HL-60 (cell line): ENCODE measurements around the gene PPIAL4G.
"Not testable (repeated sequence)": the region's sequence is repeated elsewhere in the genome, so short reads cannot be mapped to it uniquely, and the experiment has no call there.

ENCODE experiments used
- DNase-seq, 2 experiments: peaks; one replicate each; pipeline ENCODE4 v3.0.0-alpha.2; 2010 to 2020; ENCODE audit warnings: low read depth in 1 of 2, low spot score in 1 of 2
- H3K27ac ChIP-seq: fragments of 250-450 bp; sonication (Bioruptor Pico); replicated peaks from 2 replicates; pipeline ENCODE4 v1.5.1; 2020; ENCODE audit warnings: mild to moderate bottlenecking, moderate library complexity
- H3K27me3 ChIP-seq: fragments of 250-450 bp; sonication (Bioruptor Pico); 2 replicates; pipeline ENCODE4 v1.5.1; 2021; ENCODE audit warnings: mild to moderate bottlenecking, moderate library complexity; ENCODE audit not compliant: insufficient read depth, poor library complexity, severe bottlenecking
- H3K4me3 ChIP-seq: replicated peaks from 2 replicates; pipeline ENCODE4 v1.5.1; 2011; ENCODE audit warnings: mild to moderate bottlenecking, control low read depth, low read length; ENCODE audit not compliant: insufficient read depth
- GABPA ChIP-seq: IDR thresholded peaks from 2 replicates; pipeline ENCODE4 v1.6.1; 2012; ENCODE audit warnings: low read depth
- POLR2AphosphoS5 ChIP-seq: IDR thresholded peaks from 2 replicates; pipeline ENCODE4 v1.6.1; 2012; ENCODE audit warnings: low read depth
- SPI1 ChIP-seq: IDR thresholded peaks from 2 replicates; pipeline ENCODE4 v1.6.1; 2012; ENCODE audit warnings: low read depth, mild to moderate bottlenecking, borderline replicate concordance
- TF ChIP-seq, protein P1 (sequence below): IDR thresholded peaks from 2 replicates; pipeline ENCODE4 v1.6.1; 2012; ENCODE audit warnings: low read depth; ENCODE audit not compliant: insufficient replicate concordance
- TF ChIP-seq, protein P2 (sequence below): IDR thresholded peaks from one replicate; pipeline ENCODE4 v1.5.1; 2011; ENCODE audit warnings: low read length, control low read depth, inconsistent platforms; ENCODE audit not compliant: insufficient read depth

The PPIAL4G gene

DNA sequence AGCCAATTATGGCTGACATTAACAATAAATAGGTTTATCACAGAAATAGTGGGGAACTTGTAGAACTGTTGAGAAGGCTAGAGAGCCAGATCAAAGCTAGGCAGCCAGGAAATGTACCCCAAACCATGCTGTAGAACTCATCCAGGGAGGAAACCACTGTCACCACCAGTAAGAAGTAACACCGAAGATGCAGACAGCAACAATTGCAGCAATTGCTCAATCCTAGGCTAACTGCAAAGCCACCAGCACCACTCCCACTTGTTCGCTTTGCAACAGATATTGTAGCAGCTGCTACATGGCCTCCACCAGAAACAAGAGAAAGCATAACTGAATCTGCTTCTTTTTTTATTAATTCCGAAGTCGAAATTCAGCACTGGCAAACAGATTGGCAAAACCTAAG lies 2.0 kb downstream of the PPIAL4G start:
- H3K4me3 ChIP-seq, H3K27me3 ChIP-seq, H3K27ac ChIP-seq: not testable (repeated sequence)

DNA sequence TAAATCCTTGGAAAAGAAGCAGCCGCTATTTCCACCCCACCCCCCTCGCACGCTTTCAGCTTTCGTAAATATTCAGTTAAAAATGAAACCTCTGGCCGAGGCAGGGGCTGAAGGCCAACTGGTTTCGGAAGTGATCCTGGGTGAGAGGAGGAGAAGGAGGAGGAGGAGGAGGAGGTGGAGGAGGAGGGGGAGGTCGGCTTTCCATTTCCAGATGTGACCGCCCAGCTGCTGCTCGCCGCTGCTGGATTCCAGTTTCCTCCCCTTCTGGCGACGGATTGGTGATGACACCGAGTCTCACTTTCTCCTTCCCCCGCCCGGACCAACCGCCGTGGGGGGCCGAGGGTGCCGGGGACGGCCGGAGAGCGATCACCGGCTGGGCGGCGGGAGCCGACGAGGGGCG lies 23.4 kb downstream of the PPIAL4G start:
- peak overlapping the region; percentile 90 for H3K27ac ChIP-seq

More for the DNA sequence above, 2.0 kb downstream of the PPIAL4G start:
- 0 out of 2 replicates have a peak, but pooled peaks have one; percentile 16 for TF ChIP-seq POLR2AphosphoS5
- DNase-seq = peak in 1 of 2 experiments; percentile 93

DNA sequence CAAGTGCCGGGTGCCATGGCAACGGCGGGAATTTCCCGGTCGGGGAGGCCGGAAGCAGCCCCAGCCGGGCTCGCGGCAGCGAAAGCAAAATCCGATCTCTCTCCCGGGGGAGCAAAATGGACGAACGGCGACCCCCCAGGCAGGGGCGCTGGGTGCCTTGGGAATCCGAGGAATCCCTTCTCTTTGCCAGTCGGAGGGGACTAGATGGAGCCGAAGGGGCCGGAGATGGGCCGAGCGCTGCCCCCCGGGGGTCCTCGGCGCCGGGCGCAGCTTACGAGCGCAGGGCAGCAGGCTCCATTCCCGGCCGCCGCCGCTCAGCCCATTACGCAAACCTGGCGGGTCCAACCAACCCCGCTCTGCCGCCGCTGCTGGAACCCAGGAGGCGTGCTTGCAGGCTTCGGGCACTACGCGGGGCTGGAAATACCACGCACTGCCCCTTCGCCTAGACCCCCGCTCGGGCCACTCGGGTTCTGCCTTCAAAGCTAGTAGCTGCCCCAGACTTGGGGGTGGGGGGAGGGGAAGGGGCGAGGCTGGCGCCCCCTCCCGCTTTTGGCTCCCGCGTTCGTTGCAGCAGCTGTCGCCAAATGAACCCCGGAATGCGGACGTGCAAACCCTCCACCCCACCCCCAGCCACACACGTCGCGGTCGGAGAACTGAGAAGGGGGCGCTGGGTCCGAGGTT lies 24.1 kb downstream of the PPIAL4G start:
- H3K27ac ChIP-seq = peak overlapping the region; percentile 90
- H3K4me3 ChIP-seq = peak overlapping the region; percentile 51
- not testable (repeated sequence) for H3K27me3 ChIP-seq
- peak; percentile 36 to 47 for DNase-seq

More for the DNA sequence above, 23.4 kb downstream of the PPIAL4G start:
- not testable (repeated sequence) for H3K27me3 ChIP-seq, DNase-seq
- H3K4me3 ChIP-seq = peak overlapping the region; percentile 51

DNA sequence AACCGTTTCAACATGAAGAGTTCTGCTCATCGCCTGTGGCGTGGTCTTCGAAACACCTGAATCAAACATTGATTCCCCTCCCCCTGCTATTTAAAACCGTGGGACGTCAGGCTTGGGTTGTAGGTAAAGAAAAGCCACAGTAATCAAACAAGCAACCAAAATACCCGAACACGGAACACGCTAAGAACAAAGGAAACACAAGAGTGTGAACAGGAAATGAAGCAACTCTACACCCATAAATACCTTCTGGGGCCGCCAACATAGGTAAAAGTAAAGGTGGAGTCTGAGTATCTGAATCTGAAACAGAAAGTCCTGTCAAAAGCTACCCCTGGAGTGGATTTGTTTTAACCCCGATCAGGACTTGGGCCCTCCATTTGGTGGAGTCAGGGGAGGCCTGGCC lies 24.7 kb downstream of the PPIAL4G start:
- DNase-seq, H3K27me3 ChIP-seq: not testable (repeated sequence)
- Histone ChIP-seq H3K27ac (peak overlapping the region; percentile 90), H3K4me3 (peak overlapping the region; percentile 51)

DNA sequence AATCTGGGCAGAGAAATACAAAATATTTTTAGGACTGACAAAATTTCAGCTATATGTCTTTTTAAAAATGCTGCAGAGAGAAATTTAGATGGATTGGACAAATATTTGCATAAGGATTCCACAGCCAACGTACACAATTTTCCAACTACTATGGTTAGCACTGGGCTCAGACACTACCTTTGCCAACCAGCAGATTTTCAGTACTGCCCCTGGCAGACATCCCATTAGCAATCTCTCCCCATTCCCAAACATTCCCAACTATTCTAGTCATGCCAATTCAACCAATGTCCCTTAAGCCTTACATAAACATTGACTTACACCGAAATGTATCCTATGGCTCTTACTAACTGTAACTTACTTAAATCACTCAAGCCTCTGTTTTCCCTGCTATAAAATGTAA lies 30.3 kb downstream of the PPIAL4G start:
- not testable (repeated sequence) for H3K4me3 ChIP-seq, H3K27me3 ChIP-seq, DNase-seq, H3K27ac ChIP-seq

DNA sequence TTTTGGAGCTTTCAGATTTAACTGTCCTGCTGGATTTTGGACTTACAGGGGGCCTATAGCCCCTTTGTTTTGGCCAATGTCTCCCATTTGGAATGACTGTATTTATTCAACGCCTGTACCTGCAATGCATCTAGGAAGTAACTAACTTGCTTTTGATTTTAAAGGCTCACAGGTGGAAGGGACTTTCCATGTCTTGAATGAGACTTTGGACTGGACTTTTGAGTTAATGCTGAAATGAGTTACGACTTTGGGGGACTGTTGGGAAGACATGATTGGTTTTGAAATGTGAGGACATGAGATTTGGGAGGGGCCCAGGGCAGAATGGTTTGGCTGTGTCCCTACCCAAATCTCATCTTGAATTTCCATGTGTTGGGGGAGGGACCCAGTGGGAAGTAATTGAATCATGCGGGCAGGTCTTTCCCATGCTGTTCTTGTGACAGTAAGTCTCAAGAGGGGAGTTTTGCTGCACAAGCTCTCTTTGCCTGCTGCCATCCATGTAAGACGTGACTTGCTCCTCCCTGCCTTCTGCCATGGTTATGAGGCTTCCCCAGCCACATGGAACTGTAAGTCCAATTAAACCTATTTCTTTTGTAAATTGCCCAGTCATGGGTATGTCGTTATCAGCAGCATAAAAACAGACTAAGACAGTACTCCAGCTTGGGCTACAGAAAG lies 43.3 kb downstream of the PPIAL4G start:
- not testable (repeated sequence) for H3K4me3 ChIP-seq, H3K27me3 ChIP-seq, DNase-seq, H3K27ac ChIP-seq

DNA sequence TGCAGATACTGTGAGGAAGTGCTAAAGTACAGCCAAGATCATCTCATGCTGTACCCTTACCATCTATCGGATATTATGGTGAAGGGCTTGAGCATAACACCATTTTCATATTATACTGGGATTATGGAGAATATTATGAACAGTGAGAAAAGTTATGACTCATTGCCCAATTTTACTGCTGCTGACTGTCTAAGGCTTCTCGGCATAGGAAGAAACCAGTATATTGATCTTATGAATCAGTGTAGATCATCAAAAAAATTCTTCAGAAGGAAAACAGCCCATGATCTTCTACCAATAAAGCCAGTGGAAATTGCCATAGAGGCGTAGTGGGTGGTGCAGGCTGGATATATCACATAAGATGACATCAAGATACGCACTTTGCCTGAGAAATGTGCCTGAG lies 47.7 kb downstream of the PPIAL4G start:
- Histone ChIP-seq H3K27ac (no peak overlapping the region), H3K4me3 (no peak overlapping the region), H3K27me3 (no peaks in the 10 kb centered on the region)
- DNase-seq = no peak
- TF ChIP-seq POLR2AphosphoS5 = no peak

DNA sequence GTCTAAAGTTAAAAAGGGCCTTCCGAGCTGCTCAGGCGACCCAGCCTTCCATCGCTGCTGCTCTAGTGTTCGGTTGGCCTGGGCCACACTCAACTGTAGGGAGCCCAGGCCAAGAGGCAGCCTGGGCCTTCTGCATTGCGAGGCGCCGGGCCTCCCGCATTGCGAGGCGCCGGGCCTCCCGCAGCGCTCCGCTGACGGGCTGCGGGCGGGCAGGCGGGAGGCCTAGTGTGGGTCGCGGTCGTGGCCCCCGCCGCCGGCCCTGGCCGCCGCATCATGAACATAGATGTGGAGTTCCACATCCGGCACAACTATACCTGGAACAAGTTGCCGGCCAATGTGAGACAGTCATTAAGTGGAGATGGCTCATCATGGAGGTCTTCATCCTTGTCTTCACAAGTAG lies 48.3 kb downstream of the PPIAL4G start:
- Histone ChIP-seq H3K27me3 (no peaks in the 10 kb centered on the region), H3K27ac (no peak overlapping the region), H3K4me3 (no peak overlapping the region)
- no peak for DNase-seq
- TF ChIP-seq SPI1 (no peak), POLR2AphosphoS5 (no peak), GABPA (no peak)
- TF ChIP-seq, protein P1, sequence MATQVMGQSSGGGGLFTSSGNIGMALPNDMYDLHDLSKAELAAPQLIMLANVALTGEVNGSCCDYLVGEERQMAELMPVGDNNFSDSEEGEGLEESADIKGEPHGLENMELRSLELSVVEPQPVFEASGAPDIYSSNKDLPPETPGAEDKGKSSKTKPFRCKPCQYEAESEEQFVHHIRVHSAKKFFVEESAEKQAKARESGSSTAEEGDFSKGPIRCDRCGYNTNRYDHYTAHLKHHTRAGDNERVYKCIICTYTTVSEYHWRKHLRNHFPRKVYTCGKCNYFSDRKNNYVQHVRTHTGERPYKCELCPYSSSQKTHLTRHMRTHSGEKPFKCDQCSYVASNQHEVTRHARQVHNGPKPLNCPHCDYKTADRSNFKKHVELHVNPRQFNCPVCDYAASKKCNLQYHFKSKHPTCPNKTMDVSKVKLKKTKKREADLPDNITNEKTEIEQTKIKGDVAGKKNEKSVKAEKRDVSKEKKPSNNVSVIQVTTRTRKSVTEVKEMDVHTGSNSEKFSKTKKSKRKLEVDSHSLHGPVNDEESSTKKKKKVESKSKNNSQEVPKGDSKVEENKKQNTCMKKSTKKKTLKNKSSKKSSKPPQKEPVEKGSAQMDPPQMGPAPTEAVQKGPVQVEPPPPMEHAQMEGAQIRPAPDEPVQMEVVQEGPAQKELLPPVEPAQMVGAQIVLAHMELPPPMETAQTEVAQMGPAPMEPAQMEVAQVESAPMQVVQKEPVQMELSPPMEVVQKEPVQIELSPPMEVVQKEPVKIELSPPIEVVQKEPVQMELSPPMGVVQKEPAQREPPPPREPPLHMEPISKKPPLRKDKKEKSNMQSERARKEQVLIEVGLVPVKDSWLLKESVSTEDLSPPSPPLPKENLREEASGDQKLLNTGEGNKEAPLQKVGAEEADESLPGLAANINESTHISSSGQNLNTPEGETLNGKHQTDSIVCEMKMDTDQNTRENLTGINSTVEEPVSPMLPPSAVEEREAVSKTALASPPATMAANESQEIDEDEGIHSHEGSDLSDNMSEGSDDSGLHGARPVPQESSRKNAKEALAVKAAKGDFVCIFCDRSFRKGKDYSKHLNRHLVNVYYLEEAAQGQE = no peak
- TF ChIP-seq, protein P2, sequence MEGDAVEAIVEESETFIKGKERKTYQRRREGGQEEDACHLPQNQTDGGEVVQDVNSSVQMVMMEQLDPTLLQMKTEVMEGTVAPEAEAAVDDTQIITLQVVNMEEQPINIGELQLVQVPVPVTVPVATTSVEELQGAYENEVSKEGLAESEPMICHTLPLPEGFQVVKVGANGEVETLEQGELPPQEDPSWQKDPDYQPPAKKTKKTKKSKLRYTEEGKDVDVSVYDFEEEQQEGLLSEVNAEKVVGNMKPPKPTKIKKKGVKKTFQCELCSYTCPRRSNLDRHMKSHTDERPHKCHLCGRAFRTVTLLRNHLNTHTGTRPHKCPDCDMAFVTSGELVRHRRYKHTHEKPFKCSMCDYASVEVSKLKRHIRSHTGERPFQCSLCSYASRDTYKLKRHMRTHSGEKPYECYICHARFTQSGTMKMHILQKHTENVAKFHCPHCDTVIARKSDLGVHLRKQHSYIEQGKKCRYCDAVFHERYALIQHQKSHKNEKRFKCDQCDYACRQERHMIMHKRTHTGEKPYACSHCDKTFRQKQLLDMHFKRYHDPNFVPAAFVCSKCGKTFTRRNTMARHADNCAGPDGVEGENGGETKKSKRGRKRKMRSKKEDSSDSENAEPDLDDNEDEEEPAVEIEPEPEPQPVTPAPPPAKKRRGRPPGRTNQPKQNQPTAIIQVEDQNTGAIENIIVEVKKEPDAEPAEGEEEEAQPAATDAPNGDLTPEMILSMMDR = no peak

DNA sequence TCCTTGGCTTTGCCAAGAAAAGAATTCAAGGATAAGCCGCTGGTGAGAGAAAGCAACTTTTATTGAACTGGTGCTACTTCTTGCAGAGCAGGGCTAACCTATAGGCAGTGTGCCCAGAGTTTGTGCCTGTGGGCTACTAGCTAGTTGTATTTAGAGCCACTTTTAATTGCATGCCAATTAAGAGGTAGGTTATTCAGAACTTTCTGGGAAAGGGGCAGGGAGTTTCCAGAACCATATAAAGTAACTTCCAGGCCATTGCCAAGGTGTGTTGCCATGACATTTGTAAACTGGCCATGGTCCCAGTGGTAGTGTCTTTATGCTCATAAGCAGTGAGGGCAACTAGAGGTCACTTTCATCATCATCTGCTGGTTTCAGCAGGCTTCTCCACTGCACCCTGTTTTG lies 50.2 kb downstream of the PPIAL4G start:
- H3K27me3 ChIP-seq, H3K27ac ChIP-seq, H3K4me3 ChIP-seq, DNase-seq: not testable (repeated sequence)
